Ishikawa (cell line): Measurements from ENCODE around the gene RASSF5.

Experiments
- CEBPB ChIP-seq: IDR thresholded peaks from 2 replicates; pipeline ENCODE4 v1.6.1; 2012
- CREB1 ChIP-seq: IDR thresholded peaks from 2 replicates; pipeline ENCODE4 v1.6.1; 2012; ENCODE audit warnings: low read depth
- EGR1 ChIP-seq: IDR thresholded peaks from 2 replicates; pipeline ENCODE4 v1.6.1; 2012
- EP300 ChIP-seq: IDR thresholded peaks from 2 replicates; pipeline ENCODE4 v1.6.1; 2012; ENCODE audit warnings: borderline replicate concordance
- FOXM1 ChIP-seq: IDR thresholded peaks from 2 replicates; pipeline ENCODE4 v1.6.1; 2012; ENCODE audit warnings: low read depth, borderline replicate concordance
- NFIC ChIP-seq: IDR thresholded peaks from 2 replicates; pipeline ENCODE4 v1.6.1; 2012
- RAD21 ChIP-seq: IDR thresholded peaks from 2 replicates; pipeline ENCODE4 v1.6.1; 2012; ENCODE audit warnings: low read depth
- TAF1 ChIP-seq: IDR thresholded peaks from 2 replicates; pipeline ENCODE4 v1.6.1; 2012; ENCODE audit warnings: low read depth, mild to moderate bottlenecking
- TCF12 ChIP-seq: IDR thresholded peaks from 2 replicates; pipeline ENCODE4 v1.6.1; 2012; ENCODE audit warnings: low read depth
- TEAD4 ChIP-seq: IDR thresholded peaks from 2 replicates; pipeline ENCODE4 v1.6.1; 2012
- YY1 ChIP-seq: IDR thresholded peaks from 2 replicates; pipeline ENCODE4 v1.6.1; 2012; ENCODE audit warnings: low read depth
- ZBTB7A ChIP-seq: IDR thresholded peaks from 2 replicates; pipeline ENCODE4 v1.6.1; 2012; ENCODE audit warnings: low read depth
- TF ChIP-seq, protein P1 (sequence below): IDR thresholded peaks from 2 replicates; pipeline ENCODE4 v1.6.1; 2012
- TF ChIP-seq, protein P2 (sequence below): IDR thresholded peaks from 2 replicates; pipeline ENCODE4 v1.6.1; 2012; ENCODE audit warnings: low read depth, mild to moderate bottlenecking
- TF ChIP-seq, protein P3 (sequence below): IDR thresholded peaks from 2 replicates; pipeline ENCODE4 v1.6.1; 2012

Gene RASSF5

DNA sequence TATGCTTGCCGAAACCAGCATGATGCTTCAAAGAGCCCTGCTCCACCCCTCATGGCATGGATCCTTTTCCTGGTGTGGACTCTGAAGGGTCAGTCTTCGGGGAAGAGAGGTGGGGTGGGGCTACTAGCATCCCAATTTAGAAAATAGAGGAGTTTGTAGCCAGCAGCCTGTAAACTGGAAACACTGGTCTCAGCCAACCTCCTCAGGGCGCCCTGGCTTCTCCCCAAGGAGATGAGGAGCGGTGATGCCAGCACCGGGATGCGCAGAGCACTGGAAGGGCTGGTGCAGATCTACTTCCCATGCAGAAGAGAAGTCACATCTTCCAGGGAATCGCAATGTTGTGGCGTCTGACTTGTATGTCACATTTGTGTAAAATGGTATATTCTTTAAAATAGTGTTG, 43.4 kb upstream of the RASSF5 start:
- TF ChIP-seq CREB1 (no peak), TAF1 (no peak), RAD21 (no peak), EGR1 (no peak), NFIC (no peak), YY1 (no peak), ZBTB7A (no peak)
- TF ChIP-seq, protein P1, sequence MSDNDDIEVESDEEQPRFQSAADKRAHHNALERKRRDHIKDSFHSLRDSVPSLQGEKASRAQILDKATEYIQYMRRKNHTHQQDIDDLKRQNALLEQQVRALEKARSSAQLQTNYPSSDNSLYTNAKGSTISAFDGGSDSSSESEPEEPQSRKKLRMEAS: no peak
- TF ChIP-seq, protein P2, sequence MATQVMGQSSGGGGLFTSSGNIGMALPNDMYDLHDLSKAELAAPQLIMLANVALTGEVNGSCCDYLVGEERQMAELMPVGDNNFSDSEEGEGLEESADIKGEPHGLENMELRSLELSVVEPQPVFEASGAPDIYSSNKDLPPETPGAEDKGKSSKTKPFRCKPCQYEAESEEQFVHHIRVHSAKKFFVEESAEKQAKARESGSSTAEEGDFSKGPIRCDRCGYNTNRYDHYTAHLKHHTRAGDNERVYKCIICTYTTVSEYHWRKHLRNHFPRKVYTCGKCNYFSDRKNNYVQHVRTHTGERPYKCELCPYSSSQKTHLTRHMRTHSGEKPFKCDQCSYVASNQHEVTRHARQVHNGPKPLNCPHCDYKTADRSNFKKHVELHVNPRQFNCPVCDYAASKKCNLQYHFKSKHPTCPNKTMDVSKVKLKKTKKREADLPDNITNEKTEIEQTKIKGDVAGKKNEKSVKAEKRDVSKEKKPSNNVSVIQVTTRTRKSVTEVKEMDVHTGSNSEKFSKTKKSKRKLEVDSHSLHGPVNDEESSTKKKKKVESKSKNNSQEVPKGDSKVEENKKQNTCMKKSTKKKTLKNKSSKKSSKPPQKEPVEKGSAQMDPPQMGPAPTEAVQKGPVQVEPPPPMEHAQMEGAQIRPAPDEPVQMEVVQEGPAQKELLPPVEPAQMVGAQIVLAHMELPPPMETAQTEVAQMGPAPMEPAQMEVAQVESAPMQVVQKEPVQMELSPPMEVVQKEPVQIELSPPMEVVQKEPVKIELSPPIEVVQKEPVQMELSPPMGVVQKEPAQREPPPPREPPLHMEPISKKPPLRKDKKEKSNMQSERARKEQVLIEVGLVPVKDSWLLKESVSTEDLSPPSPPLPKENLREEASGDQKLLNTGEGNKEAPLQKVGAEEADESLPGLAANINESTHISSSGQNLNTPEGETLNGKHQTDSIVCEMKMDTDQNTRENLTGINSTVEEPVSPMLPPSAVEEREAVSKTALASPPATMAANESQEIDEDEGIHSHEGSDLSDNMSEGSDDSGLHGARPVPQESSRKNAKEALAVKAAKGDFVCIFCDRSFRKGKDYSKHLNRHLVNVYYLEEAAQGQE: no peak

DNA sequence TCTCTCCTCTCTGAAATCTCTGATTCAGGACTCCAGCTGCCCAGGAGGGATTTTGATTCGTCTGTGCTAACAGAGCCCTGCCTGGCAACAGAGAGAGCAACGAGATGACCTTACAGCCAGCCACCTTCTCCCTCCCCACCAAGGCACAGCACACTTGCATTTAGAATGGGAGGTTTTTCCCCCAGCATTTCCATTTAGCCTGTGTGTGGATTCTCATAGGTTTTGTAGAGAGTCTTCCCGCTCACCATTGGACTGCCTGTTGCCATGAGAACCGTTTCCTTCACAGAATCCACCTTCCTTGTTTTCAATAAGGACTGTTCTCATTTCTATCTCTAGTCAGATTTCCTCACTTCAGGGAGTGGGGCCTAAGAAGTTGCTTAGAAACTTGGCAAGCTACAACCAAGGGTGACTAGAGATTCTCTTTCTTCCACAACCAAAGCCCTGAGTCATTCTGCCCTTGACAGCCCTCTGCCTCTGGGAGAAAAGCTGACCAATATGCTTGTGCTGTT, 42.8 kb upstream of the RASSF5 start:
- TF ChIP-seq, protein P1: no peak
- TF ChIP-seq EP300: no peak

DNA sequence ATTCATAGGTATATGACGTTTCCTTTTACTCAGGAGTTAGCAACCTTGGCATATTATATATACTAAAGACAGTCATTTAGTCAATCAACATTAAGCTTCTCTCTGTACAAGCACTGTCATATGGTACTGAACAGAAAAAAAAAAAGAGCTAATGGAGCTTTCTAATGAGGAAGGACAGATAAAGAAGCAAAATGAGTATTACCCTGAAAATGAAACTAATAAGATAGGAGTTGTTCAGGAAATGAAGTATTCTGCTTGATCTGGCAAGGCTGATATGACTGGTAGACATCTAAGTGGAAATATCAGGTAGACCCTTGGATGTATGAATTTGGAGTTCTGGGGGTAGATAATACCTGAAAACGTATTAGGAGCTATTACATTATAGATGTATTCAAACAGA, 41.4 kb upstream of the RASSF5 start:
- TF ChIP-seq TEAD4: no peak
- TF ChIP-seq TAF1: no peak
- TF ChIP-seq NFIC: no peak
- no peak for TF ChIP-seq ZBTB7A
- no peak for TF ChIP-seq FOXM1
- TF ChIP-seq YY1: no peak
- TF ChIP-seq EGR1: no peak
- TF ChIP-seq, protein P1: no peak
- TF ChIP-seq, protein P2: no peak
- TF ChIP-seq TCF12: no peak
- TF ChIP-seq, protein P3, sequence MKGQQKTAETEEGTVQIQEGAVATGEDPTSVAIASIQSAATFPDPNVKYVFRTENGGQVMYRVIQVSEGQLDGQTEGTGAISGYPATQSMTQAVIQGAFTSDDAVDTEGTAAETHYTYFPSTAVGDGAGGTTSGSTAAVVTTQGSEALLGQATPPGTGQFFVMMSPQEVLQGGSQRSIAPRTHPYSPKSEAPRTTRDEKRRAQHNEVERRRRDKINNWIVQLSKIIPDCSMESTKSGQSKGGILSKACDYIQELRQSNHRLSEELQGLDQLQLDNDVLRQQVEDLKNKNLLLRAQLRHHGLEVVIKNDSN: no peak
- TF ChIP-seq EP300: no peak
- TF ChIP-seq CEBPB: no peak
- no peak for TF ChIP-seq CREB1
- TF ChIP-seq RAD21: no peak

DNA sequence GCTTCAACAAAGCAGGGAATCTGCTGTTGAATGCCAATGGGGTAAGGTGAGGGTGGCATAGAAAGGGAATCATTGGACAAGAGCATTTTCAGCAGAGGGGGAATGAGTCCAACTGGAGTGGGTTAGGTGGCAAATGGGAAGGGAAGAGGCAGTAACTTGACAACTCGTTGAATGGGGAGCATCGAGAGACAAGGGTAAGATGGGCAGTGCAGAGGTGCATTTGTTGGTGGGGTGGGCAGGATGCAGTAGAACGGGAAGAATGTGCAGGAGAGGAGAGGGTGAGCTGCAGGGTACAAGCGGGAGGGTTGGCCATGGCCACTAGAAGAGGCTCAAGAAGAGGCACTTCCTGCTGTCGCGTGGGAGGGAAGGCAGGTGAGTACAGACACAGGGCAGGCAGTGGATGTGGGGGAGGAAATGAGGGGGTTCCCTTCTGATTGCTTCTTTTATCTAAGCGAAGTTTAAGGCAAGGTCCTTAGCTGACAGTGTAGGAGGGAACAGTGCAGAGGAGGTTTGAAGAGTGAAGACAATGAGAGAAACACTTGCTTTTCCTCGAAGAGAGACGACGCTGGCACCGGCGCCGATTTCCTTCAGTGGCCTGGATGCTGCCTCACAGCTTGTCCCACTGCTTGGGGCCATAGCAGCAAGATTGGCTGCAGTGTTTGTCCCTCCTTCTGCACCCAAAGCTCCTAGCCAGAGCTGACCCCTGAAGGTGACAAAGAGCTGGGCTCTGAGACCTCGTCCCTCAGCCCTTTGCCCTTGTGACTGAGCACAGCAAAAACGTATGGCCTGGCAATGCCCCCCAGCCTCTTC, 40.3 kb upstream of the RASSF5 start:
- TF ChIP-seq CREB1 (no peak), TEAD4 (no peak), FOXM1 (no peak), ZBTB7A (no peak), TAF1 (no peak), TCF12 (no peak), EP300 (no peak), NFIC (no peak), YY1 (no peak), RAD21 (no peak), EGR1 (no peak), CEBPB (no peak)
- TF ChIP-seq, protein P3: no peak
- TF ChIP-seq, protein P1: no peak
- TF ChIP-seq, protein P2: no peak
